Lower leg skin (tissue), 4 donors: ENCODE results near the gene HEPHL1. TPM values are rescaled to one million over a fixed set of nuclear protein-coding genes. Genes with fewer than 3 reads are reported as not detected.

ENCODE experiments used
- DNase-seq, 2 donors: peaks; one replicate each; pipeline ENCODE4 v3.0.0-alpha.2; 2019; ENCODE audit warnings: low spot score in 2 of 2
- H3K4me3 ChIP-seq: fragments of 200-600 bp; sonication (generic); 2 replicates; pipeline ENCODE4 v1.5.1; 2017; ENCODE audit warnings: mild to moderate bottlenecking, low read depth; ENCODE audit not compliant: poor library complexity, severe bottlenecking
- POLR2A ChIP-seq, 2 donors: fragments of 450-650 bp; IDR thresholded peaks; one replicate each; pipeline ENCODE4 v1.6.1; 2016 to 2017; ENCODE audit warnings: antibody characterized with exemption in 2 of 2, mild to moderate bottlenecking in 1 of 2, moderate library complexity in 1 of 2
- WGBS, 2 donors: methylation state at CpG; one replicate each; pipeline ENCODE4 v1.1.5; 2018; 5-methylcytosine and 5-hydroxymethylcytosine counted together
- intact Hi-C: fragments of 100-400 bp; cut with DNase I; formaldehyde crosslinking; loops from one replicate; pipeline ENCODE4 v1.15.0; 2023; ENCODE audit warnings: low total_unique reads
- total RNA-seq, 4 donors: library from RNA; depleted of rRNA; stranded (reverse); fragments of >200 nt; gene quantifications; one replicate each; pipeline ENCODE4 v1.1.0, GENCODE V29; 2016
- TF ChIP-seq, protein P1 (sequence below), 3 donors: fragments of 450-650 bp; IDR thresholded peaks; one replicate each; pipeline ENCODE4 v1.5.1; 2016; ENCODE audit warnings: antibody characterized with exemption in 3 of 3, mild to moderate bottlenecking in 3 of 3, moderate library complexity in 2 of 3

Gene HEPHL1
- total RNA-seq, 4 donors from 2014 or later: 0.04 to 6.6 (median 0.93) TPM

DNA sequence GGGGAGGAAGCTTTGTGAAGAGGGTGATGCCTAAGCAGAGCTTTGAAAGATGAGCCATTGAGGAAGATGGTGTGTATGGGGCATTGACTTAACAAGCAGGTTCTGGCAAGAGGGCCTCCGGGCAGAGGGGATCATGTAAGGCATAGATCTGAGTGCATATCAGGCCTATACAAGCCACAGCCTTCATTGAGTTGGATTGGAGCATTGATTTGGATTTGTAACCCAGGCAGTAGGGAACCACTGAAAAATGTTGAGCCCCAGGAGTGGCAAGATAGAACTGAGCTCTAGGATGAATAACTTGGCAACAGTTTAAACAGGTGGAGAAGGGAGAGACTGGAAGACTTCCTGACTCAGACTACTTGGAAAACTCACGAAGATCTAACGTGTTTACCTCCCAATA is 128.9 kb downstream of the HEPHL1 start:
- intact Hi-C loops: no loop called here
- no peak overlapping the region for H3K4me3 ChIP-seq
- no peak for DNase-seq
- WGBS, 2 donors: 50 to 56% methylated on average over 3 of the region's 3 CpGs
- TF ChIP-seq POLR2A (IDR thresholded peaks at IDR 0.05): no peak
- TF ChIP-seq, protein P1, sequence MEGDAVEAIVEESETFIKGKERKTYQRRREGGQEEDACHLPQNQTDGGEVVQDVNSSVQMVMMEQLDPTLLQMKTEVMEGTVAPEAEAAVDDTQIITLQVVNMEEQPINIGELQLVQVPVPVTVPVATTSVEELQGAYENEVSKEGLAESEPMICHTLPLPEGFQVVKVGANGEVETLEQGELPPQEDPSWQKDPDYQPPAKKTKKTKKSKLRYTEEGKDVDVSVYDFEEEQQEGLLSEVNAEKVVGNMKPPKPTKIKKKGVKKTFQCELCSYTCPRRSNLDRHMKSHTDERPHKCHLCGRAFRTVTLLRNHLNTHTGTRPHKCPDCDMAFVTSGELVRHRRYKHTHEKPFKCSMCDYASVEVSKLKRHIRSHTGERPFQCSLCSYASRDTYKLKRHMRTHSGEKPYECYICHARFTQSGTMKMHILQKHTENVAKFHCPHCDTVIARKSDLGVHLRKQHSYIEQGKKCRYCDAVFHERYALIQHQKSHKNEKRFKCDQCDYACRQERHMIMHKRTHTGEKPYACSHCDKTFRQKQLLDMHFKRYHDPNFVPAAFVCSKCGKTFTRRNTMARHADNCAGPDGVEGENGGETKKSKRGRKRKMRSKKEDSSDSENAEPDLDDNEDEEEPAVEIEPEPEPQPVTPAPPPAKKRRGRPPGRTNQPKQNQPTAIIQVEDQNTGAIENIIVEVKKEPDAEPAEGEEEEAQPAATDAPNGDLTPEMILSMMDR (IDR thresholded peaks at IDR 0.05): no peak

- WGBS, 2 donors: 66 to 72% methylated on average over 4 of the region's 4 CpGs
These were observed 129.8 kb downstream of the HEPHL1 start for GRCh38 chr11:94150704-94151685.

DNA sequence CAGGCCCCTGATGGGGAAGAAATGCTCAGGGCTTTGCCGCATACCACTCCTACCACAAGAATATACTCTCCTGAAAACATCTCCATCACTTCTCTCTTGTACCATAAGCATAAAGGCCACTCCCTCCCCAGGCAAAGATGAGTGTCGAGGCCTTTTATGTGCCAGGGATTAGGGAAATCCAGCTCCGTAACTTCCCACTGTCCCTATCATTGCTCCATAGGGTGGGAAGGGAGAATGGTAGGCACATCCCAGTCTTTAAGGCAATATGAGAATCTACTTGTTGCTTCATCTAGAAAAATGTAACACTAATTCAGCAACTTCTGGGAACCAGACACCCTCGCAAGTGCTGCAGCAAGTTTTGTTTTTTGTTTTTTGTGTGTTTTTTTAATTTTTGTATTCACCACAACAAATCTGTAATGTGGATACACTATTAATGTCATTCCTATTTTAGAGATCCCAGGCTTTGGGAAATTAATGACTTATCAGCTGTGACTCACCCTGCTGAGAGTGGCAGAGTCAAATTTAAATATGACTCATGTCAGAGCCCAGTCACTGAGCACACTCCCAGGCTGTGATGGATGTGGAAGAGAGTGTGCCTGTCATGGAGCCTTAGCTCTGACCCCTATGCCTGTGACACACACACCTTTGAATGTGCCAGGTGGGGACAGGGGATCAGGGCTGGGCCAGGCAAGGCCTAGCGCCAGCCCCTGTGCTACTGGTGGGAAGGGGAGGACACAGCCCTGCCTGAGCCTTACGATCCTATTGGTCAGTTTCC is 130.9 kb downstream of the HEPHL1 start:
- WGBS, 2 donors: 40 to 65% methylated on average over 6 of the region's 6 CpGs
- peak in 1 of 2 donors; percentile 37 for DNase-seq
- intact Hi-C loops: no loop called here
- TF ChIP-seq, protein P1 (IDR thresholded peaks at IDR 0.05): no peak
- no peak for TF ChIP-seq POLR2A (IDR thresholded peaks at IDR 0.05)
- no peak overlapping the region for H3K4me3 ChIP-seq

More at GRCh38 chr11:94150704-94151685, 129.8 kb downstream of the HEPHL1 start:
- TF ChIP-seq, protein P1 (IDR thresholded peaks at IDR 0.05): no peak
- no peak for TF ChIP-seq POLR2A (IDR thresholded peaks at IDR 0.05)
- intact Hi-C loops: no loop called here
- no peak overlapping the region for H3K4me3 ChIP-seq
- DNase-seq: no peak

GRCh38 chr11:94152678-94153065 is 131.5 kb downstream of the HEPHL1 start:
- 56 to 70% methylated on average over 6 of the region's 6 CpGs for WGBS, 2 donors
- intact Hi-C loops: no loop called here
- H3K4me3 ChIP-seq: no peak overlapping the region
- DNase-seq: no peak
- TF ChIP-seq, protein P1 (IDR thresholded peaks at IDR 0.05): no peak
- TF ChIP-seq POLR2A (IDR thresholded peaks at IDR 0.05): no peak

DNA sequence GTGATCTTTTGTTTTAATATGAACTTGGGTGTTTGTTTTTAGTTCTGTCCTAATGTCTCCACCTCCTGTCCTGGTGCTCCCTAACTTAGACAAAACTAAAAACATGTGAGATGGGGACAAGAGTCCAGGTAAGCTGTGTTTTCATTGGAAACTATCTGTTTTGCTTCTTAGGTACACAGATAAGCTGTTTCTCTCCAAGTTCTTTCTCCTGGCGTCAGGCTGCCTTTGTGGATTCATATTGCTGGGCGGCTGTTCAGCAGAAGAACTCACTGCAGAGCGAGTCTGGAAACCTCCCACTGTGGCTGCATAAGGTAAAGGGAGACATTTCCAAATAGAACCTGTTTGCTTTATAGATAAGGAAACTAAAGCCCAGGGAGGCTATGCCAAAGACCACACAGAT is 132.2 kb downstream of the HEPHL1 start:
- TF ChIP-seq, protein P1 (IDR thresholded peaks at IDR 0.05): no peak
- TF ChIP-seq POLR2A (IDR thresholded peaks at IDR 0.05): no peak
- no peak for DNase-seq
- H3K4me3 ChIP-seq: no peak overlapping the region
- intact Hi-C loops: no loop called here
- 71 to 86% methylated on average over 3 of the region's 3 CpGs for WGBS, 2 donors
